GM06990 (cell line): ENCODE measurements around the gene MSL1.

ENCODE experiments used
- DNase-seq: peaks from one replicate; pipeline ENCODE4 v3.0.0-alpha.2; 2011; ENCODE audit not compliant: insufficient read length; ENCODE audit errors: extremely low read depth
- H3K27me3 ChIP-seq: replicated peaks from 2 replicates; pipeline ENCODE4 v1.6.0; 2011; ENCODE audit warnings: low read length; ENCODE audit not compliant: control insufficient read depth, insufficient read depth
- H3K36me3 ChIP-seq: 2 replicates; pipeline ENCODE4 v1.5.1; 2011; ENCODE audit warnings: low read length; ENCODE audit not compliant: control insufficient read depth, insufficient read depth
- H3K4me3 ChIP-seq: replicated peaks from 2 replicates; pipeline ENCODE4 v1.5.1; 2011; ENCODE audit warnings: low read depth, mild to moderate bottlenecking, control low read depth, low read length
- CTCF ChIP-seq: IDR thresholded peaks from 2 replicates; pipeline ENCODE4 v1.5.1; 2011; ENCODE audit warnings: low read length, control low read depth, mild to moderate bottlenecking, inconsistent platforms; ENCODE audit not compliant: insufficient read depth, poor library complexity, severe bottlenecking

MSL1 gene

GRCh38 chr17:40103071-40103661, 18.6 kb upstream of the MSL1 start:
- Histone ChIP-seq H3K36me3 (no peaks in the 10 kb centered on the region), H3K27me3 (no peaks in the 10 kb centered on the region), H3K4me3 (no peak overlapping the region)
- no peak for DNase-seq
- TF ChIP-seq CTCF = no peak

- no peaks in the 10 kb centered on the region for H3K27me3 ChIP-seq
- no peaks in the 10 kb centered on the region for H3K36me3 ChIP-seq
- no peak for TF ChIP-seq CTCF
- DNase-seq = no peak
- H3K4me3 ChIP-seq = no peak overlapping the region
Observed at GRCh38 chr17:40103688-40104087, 18.1 kb upstream of the MSL1 start.

GRCh38 chr17:40104594-40105486, 16.9 kb upstream of the MSL1 start:
- no peaks in the 10 kb centered on the region for H3K27me3 ChIP-seq
- TF ChIP-seq CTCF = no peak
- H3K4me3 ChIP-seq = no peak overlapping the region
- no peaks in the 10 kb centered on the region for H3K36me3 ChIP-seq
- DNase-seq = no peak

GRCh38 chr17:40105861-40106759, 15.7 kb upstream of the MSL1 start:
- no peak for TF ChIP-seq CTCF
- no peak overlapping the region for H3K4me3 ChIP-seq
- DNase-seq = no peak
- H3K36me3 ChIP-seq = no peaks in the 10 kb centered on the region
- no peaks in the 10 kb centered on the region for H3K27me3 ChIP-seq

GRCh38 chr17:40106760-40107521, 14.8 kb upstream of the MSL1 start:
- Histone ChIP-seq H3K36me3 (no peaks in the 10 kb centered on the region), H3K4me3 (no peak overlapping the region), H3K27me3 (no peaks in the 10 kb centered on the region)
- no peak for DNase-seq
- no peak for TF ChIP-seq CTCF
